ENCODE measurements around the gene IL6ST.

Gene IL6ST

GRCh38 chr5:55885359-55885758 lies 109.4 kb downstream of the IL6ST start:
- DNase-seq: no peak
